ENCODE data around the gene MEST.
"Not testable (repeated sequence)": the region's sequence is repeated elsewhere in the genome, so short reads cannot be mapped to it uniquely, and the experiment has no call there.

Gene MEST

GRCh38 chr7:130500910-130501309, 9.0 kb downstream of the MEST start:
- Histone ChIP-seq H3K9ac (no peak overlapping the region), H3K36me3 (peaks cover 0 to 43% (median 8%) of the 10 kb centered on the region in 11 experiments; a peak in 8 of 22 replicates), H3K9me3 (replicated peaks in 1 of 11) (no peaks in the 10 kb centered on the region), H3K4me1 (no peaks in the 10 kb centered on the region), H4K20me1 (no peaks in the 10 kb centered on the region), H3K27me3 (no peaks in the 10 kb centered on the region), H3K27ac (no peak overlapping the region), H3K4me2 (no peak overlapping the region), H3K4me3 (no peak overlapping the region)
- TF ChIP-seq Cebpa-rat (IDR thresholded peaks at IDR 0.05): no peak

- Histone ChIP-seq H3K4me1 (no peaks in the 10 kb centered on the region), H3K27ac (no peak overlapping the region), H3K4me2 (no peak overlapping the region), H3K4me3 (no peak overlapping the region), H3K9me3 (replicated peaks in 1 of 11) (no peaks in the 10 kb centered on the region), H3K36me3 (peaks cover 0 to 57% (median 23%) of the 10 kb centered on the region in 11 experiments; a peak in 19 of 22 replicates), H3K27me3 (no peaks in the 10 kb centered on the region), H3K9ac (no peak overlapping the region), H4K20me1 (no peaks in the 10 kb centered on the region)
- TF ChIP-seq Cebpa-rat (IDR thresholded peaks at IDR 0.05): no peak
These were observed 13.9 kb downstream of the MEST start for GRCh38 chr7:130505753-130506152.

- Histone ChIP-seq H3K4me1 (no peaks in the 10 kb centered on the region), H3K4me3 (no peak overlapping the region), H3K27ac (no peak overlapping the region), H3K27me3 (no peaks in the 10 kb centered on the region), H4K20me1 (no peaks in the 10 kb centered on the region), H3K9ac (no peak overlapping the region), H3K9me3 (replicated peaks in 1 of 11) (no peaks in the 10 kb centered on the region), H3K4me2 (no peak overlapping the region), H3K36me3 (peaks cover 0 to 62% (median 23%) of the 10 kb centered on the region in 11 experiments; a peak in 20 of 22 replicates)
- no peak for TF ChIP-seq Cebpa-rat (IDR thresholded peaks at IDR 0.05)
These were observed 14.5 kb downstream of the MEST start for GRCh38 chr7:130506358-130506757.

- not testable (repeated sequence) for H3K27me3 ChIP-seq; H3K4me3 ChIP-seq; H3K4me1 ChIP-seq; H3K27ac ChIP-seq; H3K4me2 ChIP-seq; H3K9me3 ChIP-seq (replicated peaks in 1 of 11); H3K9ac ChIP-seq; H4K20me1 ChIP-seq
- peaks cover 0 to 58% (median 15%) of the 10 kb centered on the region in 11 experiments; a peak in 19 of 22 replicates for H3K36me3 ChIP-seq
These were observed 20.2 kb downstream of the MEST start for GRCh38 chr7:130512038-130512437.

- Histone ChIP-seq H3K27me3 (no peaks in the 10 kb centered on the region), H3K36me3 (peaks cover 0 to 49% (median 2%) of the 10 kb centered on the region in 11 experiments; a peak in 13 of 22 replicates), H3K4me1 (no peaks in the 10 kb centered on the region), H3K27ac (no peak overlapping the region), H4K20me1 (no peaks in the 10 kb centered on the region), H3K4me3 (no peak overlapping the region), H3K9ac (no peak overlapping the region), H3K4me2 (no peak overlapping the region), H3K9me3 (replicated peaks in 1 of 11) (no peaks in the 10 kb centered on the region)
- TF ChIP-seq Cebpa-rat (IDR thresholded peaks at IDR 0.05): no peak
These were observed 21.6 kb downstream of the MEST start for GRCh38 chr7:130513447-130513846.

- no peak overlapping the region for H3K4me3 ChIP-seq
- no peaks in the 10 kb centered on the region for H3K9me3 ChIP-seq (replicated peaks in 1 of 11)
- no peak overlapping the region for H3K4me2 ChIP-seq
- H3K27ac ChIP-seq: no peak overlapping the region
- H3K9ac ChIP-seq: no peak overlapping the region
- H3K4me1 ChIP-seq: no peaks in the 10 kb centered on the region
- peaks cover 0 to 40% (median 0%) of the 10 kb centered on the region in 11 experiments; a peak in 9 of 22 replicates for H3K36me3 ChIP-seq
- H3K27me3 ChIP-seq: no peaks in the 10 kb centered on the region
- no peak for TF ChIP-seq Cebpa-rat (IDR thresholded peaks at IDR 0.05)
- H4K20me1 ChIP-seq: no peaks in the 10 kb centered on the region
These were observed 23.6 kb downstream of the MEST start for GRCh38 chr7:130515315-130516040.

- no peaks in the 10 kb centered on the region for H3K27me3 ChIP-seq
- H3K4me1 ChIP-seq: no peaks in the 10 kb centered on the region
- H3K4me3 ChIP-seq: no peak overlapping the region
- H3K4me2 ChIP-seq: no peak overlapping the region
- TF ChIP-seq Cebpa-rat (IDR thresholded peaks at IDR 0.05): no peak
- no peaks in the 10 kb centered on the region for H3K9me3 ChIP-seq (replicated peaks in 1 of 11)
- H3K36me3 ChIP-seq: peaks cover 0 to 14% (median 0%) of the 10 kb centered on the region in 11 experiments; a peak in 2 of 22 replicates
- no peaks in the 10 kb centered on the region for H4K20me1 ChIP-seq
- no peak overlapping the region for H3K27ac ChIP-seq
- H3K9ac ChIP-seq: no peak overlapping the region
These were observed 29.5 kb downstream of the MEST start for GRCh38 chr7:130521258-130521951.

- H3K27me3 ChIP-seq; H3K4me2 ChIP-seq; H3K4me1 ChIP-seq; H4K20me1 ChIP-seq; H3K9me3 ChIP-seq (replicated peaks in 1 of 11); H3K9ac ChIP-seq; H3K27ac ChIP-seq; H3K4me3 ChIP-seq: not testable (repeated sequence)
- H3K36me3 ChIP-seq: peaks cover 0 to 14% (median 0%) of the 10 kb centered on the region in 11 experiments; a peak in 2 of 22 replicates
These were observed 31.7 kb downstream of the MEST start for GRCh38 chr7:130523519-130524125.

- H3K4me1 ChIP-seq: no peaks in the 10 kb centered on the region
- TF ChIP-seq Cebpa-rat (IDR thresholded peaks at IDR 0.05): no peak
- no peak overlapping the region for H3K9ac ChIP-seq
- H3K9me3 ChIP-seq (replicated peaks in 1 of 11): no peaks in the 10 kb centered on the region
- no peak overlapping the region for H3K27ac ChIP-seq
- H4K20me1 ChIP-seq: no peaks in the 10 kb centered on the region
- no peaks in the 10 kb centered on the region for H3K27me3 ChIP-seq
- H3K36me3 ChIP-seq: peaks cover 0 to 14% (median 0%) of the 10 kb centered on the region in 11 experiments; a peak in 3 of 22 replicates
- no peak overlapping the region for H3K4me3 ChIP-seq
- H3K4me2 ChIP-seq: no peak overlapping the region
These were observed 32.7 kb downstream of the MEST start for GRCh38 chr7:130524628-130525027.

- H3K27ac ChIP-seq; H3K4me1 ChIP-seq; H4K20me1 ChIP-seq; H3K27me3 ChIP-seq; H3K9ac ChIP-seq; H3K4me2 ChIP-seq; H3K9me3 ChIP-seq (replicated peaks in 1 of 11); H3K4me3 ChIP-seq: not testable (repeated sequence)
- H3K36me3 ChIP-seq: peaks cover 0 to 25% (median 0%) of the 10 kb centered on the region in 11 experiments; a peak in 6 of 22 replicates
These were observed 36.0 kb downstream of the MEST start for GRCh38 chr7:130527752-130528355.

Data from BLaER1 treated with 17β-estradiol and CSF1 and Interleukin-3, amounts not matched to agents 10 nM and 100 nM (cell line).